Loucy (cell line): ENCODE measurements around the gene SLC36A2.

Experiments used
- H2AFZ ChIP-seq: fragments of 200-600 bp; sonication (generic); 2 replicates; pipeline ENCODE4 v1.6.0; 2016; ENCODE audit warnings: antibody characterized with exemption, mild to moderate bottlenecking, low read length, moderate library complexity
- H3F3A ChIP-seq: fragments of 200-600 bp; 2 replicates; pipeline ENCODE4 v1.6.0; 2016; ENCODE audit warnings: antibody characterized with exemption, low read depth, mild to moderate bottlenecking
- H3K27me3 ChIP-seq: fragments of 200-600 bp; sonication (generic); 2 replicates; pipeline ENCODE4 v1.6.1; 2014; ENCODE audit warnings: low read length, mild to moderate bottlenecking; ENCODE audit not compliant: insufficient read depth, poor library complexity, severe bottlenecking
- H3K36me3 ChIP-seq: fragments of 200-600 bp; sonication (generic); 2 replicates; pipeline ENCODE4 v1.6.1; 2016; ENCODE audit warnings: low read length; ENCODE audit not compliant: insufficient read depth
- H3K4me1 ChIP-seq: fragments of 200-600 bp; sonication (generic); 2 replicates; pipeline ENCODE4 v1.5.1; 2014; ENCODE audit warnings: low read length, mild to moderate bottlenecking; ENCODE audit not compliant: insufficient read depth, poor library complexity, severe bottlenecking
- H3K4me2 ChIP-seq: fragments of 200-600 bp; sonication (generic); 2 replicates; pipeline ENCODE4 v1.6.0; 2014; ENCODE audit warnings: antibody characterized with exemption, low read length, low read depth, mild to moderate bottlenecking; ENCODE audit not compliant: poor library complexity, severe bottlenecking
- H3K4me3 ChIP-seq: fragments of 200-600 bp; sonication (generic); 2 replicates; pipeline ENCODE4 v1.5.1; 2014; ENCODE audit warnings: low read length, mild to moderate bottlenecking, mixed read lengths; ENCODE audit not compliant: poor library complexity, severe bottlenecking
- H3K79me2 ChIP-seq: fragments of 200-600 bp; sonication (generic); 2 replicates; pipeline ENCODE4 v1.6.1; 2014; ENCODE audit warnings: low read length; ENCODE audit not compliant: insufficient read depth
- H3K9ac ChIP-seq: fragments of 200-600 bp; sonication (generic); 2 replicates; pipeline ENCODE4 v1.6.0; 2014; ENCODE audit warnings: mild to moderate bottlenecking, low read depth, low read length, moderate library complexity; ENCODE audit not compliant: poor library complexity, severe bottlenecking
- H3K9me2 ChIP-seq: fragments of 200-600 bp; sonication (generic); replicated peaks from 2 replicates; pipeline ENCODE4 v1.6.1; 2016; ENCODE audit warnings: low read depth, low read length, mixed read lengths
- H3K9me3 ChIP-seq: fragments of 200-600 bp; sonication (generic); 2 replicates; pipeline ENCODE4 v1.6.1; 2014; ENCODE audit warnings: mild to moderate bottlenecking, antibody characterized with exemption, low read length, low read depth; ENCODE audit not compliant: insufficient read depth
- H4K20me1 ChIP-seq: fragments of 200-600 bp; sonication (generic); 2 replicates; pipeline ENCODE4 v1.6.0; 2014; ENCODE audit warnings: antibody characterized with exemption, low read length, mild to moderate bottlenecking; ENCODE audit not compliant: insufficient read depth, poor library complexity, severe bottlenecking
- CTCF ChIP-seq: fragments of 200-600 bp; sonication (generic); conservative IDR thresholded peaks from 2 replicates; pipeline ENCODE4 v1.5.1; 2014; ENCODE audit warnings: mild to moderate bottlenecking, antibody characterized with exemption, low read length
- EZH2phosphoT487 ChIP-seq: fragments of 200-600 bp; IDR thresholded peaks from 2 replicates; pipeline ENCODE4 v1.6.1; 2018; ENCODE audit warnings: antibody characterized with exemption, mild to moderate bottlenecking, moderate library complexity, borderline replicate concordance

Gene SLC36A2

GRCh38 chr5:151284392-151284967, 62.9 kb downstream of the SLC36A2 start:
- H3F3A ChIP-seq, result no peaks in the 10 kb centered on the region
- H3K4me3 ChIP-seq, result no peak overlapping the region
- TF ChIP-seq CTCF (peak; percentile 60), EZH2phosphoT487 (no peak)
- no peak overlapping the region for H3K9ac ChIP-seq
- H4K20me1 ChIP-seq, result no peaks in the 10 kb centered on the region
- H3K36me3 ChIP-seq, result no peaks in the 10 kb centered on the region
- no peaks in the 10 kb centered on the region for H3K79me2 ChIP-seq
- no peaks in the 10 kb centered on the region for H3K27me3 ChIP-seq
- H2AFZ ChIP-seq, result no peak overlapping the region
- H3K4me2 ChIP-seq, result no peak overlapping the region
- no peaks in the 10 kb centered on the region for H3K4me1 ChIP-seq
- H3K9me3 ChIP-seq, result no peaks in the 10 kb centered on the region
- no peaks in the 10 kb centered on the region for H3K9me2 ChIP-seq

- no peaks in the 10 kb centered on the region for H3K79me2 ChIP-seq
- no peak for TF ChIP-seq EZH2phosphoT487
- no peaks in the 10 kb centered on the region for H3K4me1 ChIP-seq
- no peak overlapping the region for H3K4me2 ChIP-seq
- H3K9me2 ChIP-seq, result no peaks in the 10 kb centered on the region
- no peak overlapping the region for H3K9ac ChIP-seq
- no peaks in the 10 kb centered on the region for H4K20me1 ChIP-seq
- no peaks in the 10 kb centered on the region for H3F3A ChIP-seq
- H2AFZ ChIP-seq, result no peak overlapping the region
- no peaks in the 10 kb centered on the region for H3K9me3 ChIP-seq
- no peaks in the 10 kb centered on the region for H3K27me3 ChIP-seq
- H3K36me3 ChIP-seq, result no peaks in the 10 kb centered on the region
- no peak overlapping the region for H3K4me3 ChIP-seq
These were observed 64.1 kb downstream of the SLC36A2 start for GRCh38 chr5:151283120-151283825.

- no peaks in the 10 kb centered on the region for H3K79me2 ChIP-seq
- no peaks in the 10 kb centered on the region for H3F3A ChIP-seq
- H3K36me3 ChIP-seq, result no peaks in the 10 kb centered on the region
- H4K20me1 ChIP-seq, result no peaks in the 10 kb centered on the region
- no peaks in the 10 kb centered on the region for H3K27me3 ChIP-seq
- H3K9me3 ChIP-seq, result no peaks in the 10 kb centered on the region
- no peak overlapping the region for H3K4me3 ChIP-seq
- no peaks in the 10 kb centered on the region for H3K4me1 ChIP-seq
- no peak for TF ChIP-seq CTCF
- TF ChIP-seq EZH2phosphoT487, result no peak
- H3K4me2 ChIP-seq, result no peak overlapping the region
- H3K9me2 ChIP-seq, result no peaks in the 10 kb centered on the region
- no peak overlapping the region for H2AFZ ChIP-seq
- no peak overlapping the region for H3K9ac ChIP-seq
These were observed 66.2 kb downstream of the SLC36A2 start for GRCh38 chr5:151281001-151281639.
